Endothelial cell of umbilical vein (primary cell): ENCODE measurements around the gene ACTL10. TPM values are rescaled to one million over a fixed set of nuclear protein-coding genes. Genes with fewer than 3 reads are reported as not detected.

Experiments
- Bru-seq: library from RNA; stranded (reverse); fragments of 400-500 nt; gene quantifications from one replicate; lab custom pipeline; 2021; lab: Mats Ljungman, UMichigan
- BruChase-seq, 2 experiments: library from RNA; stranded (reverse); fragments of 400-500 nt; gene quantifications; one replicate each; lab custom pipeline; 2021; lab: Mats Ljungman, UMichigan
- BruUV-seq: library from RNA; stranded (reverse); fragments of 400-500 nt; replicated peaks from 2 replicates; lab custom pipeline; 2021; lab: Mats Ljungman, UMichigan
- CTCF ChIA-PET: fragments of 300-600, 350-600 bp; sonication (Branson Sonifier 250); formaldehyde crosslinking; loops from one replicate; lab custom pipeline; 2021; ENCODE audit warnings: antibody characterized with exemption, inconsistent platforms; lab: Charles Lee
- POLR2A ChIA-PET: fragments of 300-600, 350-600 bp; sonication (Branson Sonifier 250); formaldehyde crosslinking; loops from one replicate; lab custom pipeline; 2021; ENCODE audit warnings: antibody characterized with exemption, inconsistent platforms; lab: Charles Lee
- DNase-seq: peaks from one replicate; pipeline ENCODE4 v3.0.0-alpha.2; 2011; ENCODE audit warnings: low read depth, low spot score
- FAIRE-seq: peaks from 2 replicates; lab custom pipeline; 2011; peaks lifted over from hg19 to GRCh38; lab: Jason Lieb, UNC
- H2AFZ ChIP-seq: 2 replicates; pipeline ENCODE4 v1.6.0; 2012; ENCODE audit warnings: low read depth, low read length, control low read depth, inconsistent platforms
- H3K27ac ChIP-seq: 2 replicates; pipeline ENCODE4 v1.5.1; 2011; ENCODE audit warnings: low read depth, mild to moderate bottlenecking, control low read depth, low read length, moderate library complexity; ENCODE audit not compliant: insufficient read depth
- H3K27me3 ChIP-seq, 2 experiments: 2 replicates each; pipeline versions ENCODE4 v1.6.0 to v1.6.1; 2011; ENCODE audit warnings: low read length in 2 of 2, mixed read lengths in 1 of 2; ENCODE audit not compliant: control insufficient read depth in 2 of 2, insufficient read depth in 2 of 2
- H3K36me3 ChIP-seq, 2 experiments: 2 replicates in 1 of 2; 3 replicates in 1 of 2; pipeline ENCODE4 v1.5.1; 2011; ENCODE audit warnings: low read length in 2 of 2, mild to moderate bottlenecking in 1 of 2, moderate library complexity in 1 of 2; ENCODE audit not compliant: control insufficient read depth in 2 of 2, insufficient read depth in 2 of 2; ENCODE audit errors: extremely low read depth in 1 of 2
- H3K4me1 ChIP-seq: 3 replicates; pipeline ENCODE4 v1.5.1; 2011; ENCODE audit warnings: mild to moderate bottlenecking, low read length; ENCODE audit not compliant: control insufficient read depth, insufficient read depth; ENCODE audit errors: extremely low read depth
- H3K4me2 ChIP-seq: 2 replicates; pipeline ENCODE4 v1.6.1; 2011; ENCODE audit warnings: low read length, control low read depth, mixed read lengths; ENCODE audit not compliant: insufficient read depth
- H3K4me3 ChIP-seq, 3 experiments: fragments of 200-600 bp in 1 of 3; sonication (generic), shearing (Covaris generic) in 1 of 3; replicated peaks in 1 of 3; 2 replicates each; pipeline ENCODE4 v1.5.1; 2011 to 2016; ENCODE audit warnings: control low read depth in 3 of 3, low read length in 3 of 3, mild to moderate bottlenecking in 2 of 3, inconsistent platforms in 1 of 3, low read depth in 1 of 3, moderate library complexity in 1 of 3; ENCODE audit not compliant: insufficient read depth in 1 of 3
- H3K79me2 ChIP-seq: 2 replicates; pipeline ENCODE4 v1.6.0; 2012; ENCODE audit warnings: low read length, inconsistent platforms; ENCODE audit not compliant: control insufficient read depth, insufficient read depth
- H3K9ac ChIP-seq: replicated peaks from 2 replicates; pipeline ENCODE3; 2011; ENCODE audit warnings: low read length, control low read depth; ENCODE audit not compliant: insufficient read depth; ENCODE audit errors: extremely low read depth
- H3K9me1 ChIP-seq: replicated peaks from 3 replicates; pipeline ENCODE4 v1.6.0; 2011; ENCODE audit warnings: mild to moderate bottlenecking, low read length; ENCODE audit not compliant: control insufficient read depth, insufficient read depth; ENCODE audit errors: extremely low read depth
- H3K9me3 ChIP-seq: replicated peaks from 2 replicates; pipeline ENCODE4 v1.5.1; 2012; ENCODE audit warnings: low read length, inconsistent platforms; ENCODE audit not compliant: control insufficient read depth, insufficient read depth
- H4K20me1 ChIP-seq: replicated peaks from 2 replicates; pipeline ENCODE3; 2011; ENCODE audit warnings: mild to moderate bottlenecking, low read length; ENCODE audit not compliant: control insufficient read depth, insufficient read depth; ENCODE audit errors: extremely low read depth
- JUN ChIP-seq: IDR thresholded peaks from 2 replicates; pipeline ENCODE4 v1.6.1; 2011; ENCODE audit warnings: borderline replicate concordance, low read depth; ENCODE audit not compliant: insufficient read length, insufficient read depth
- POLR2A ChIP-seq: IDR thresholded peaks from 2 replicates; pipeline ENCODE4 v1.6.1; 2012; ENCODE audit warnings: low read depth, mild to moderate bottlenecking, control low read depth, low read length
- POLR2AphosphoS5 ChIP-seq: IDR thresholded peaks from 2 replicates; pipeline ENCODE4 v1.6.1; 2012; ENCODE audit warnings: low read depth, mild to moderate bottlenecking, control low read depth, low read length, moderate library complexity; ENCODE audit not compliant: insufficient read depth
- dilution Hi-C: fragments of 300-500 bp; cut with MboI; formaldehyde crosslinking; loops from one replicate; pipeline ENCODE4 v1.15.0; 2019; ENCODE audit warnings: low sequenced_read_pairs; ENCODE audit not compliant: extremely low pct_ligation_motif_present
- intact Hi-C: fragments of 100-400 bp; cut with micrococcal nuclease; formaldehyde crosslinking; loops from one replicate; pipeline ENCODE4 v1.10.0; 2022
- long read RNA-seq: library from polyadenylated mRNA; stranded (forward); transcript quantifications from one replicate; pipeline ENCODE4 v2.0.0, GENCODE V29; 2021
- polyA minus RNA-seq, 3 experiments: library from RNA; depleted of rRNA, polyadenylated mRNA; stranded (reverse); fragments of >200 nt; gene quantifications; 1 replicate in 1 of 3; 2 replicates in 2 of 3; pipeline ENCODE4 v1.2.3, GENCODE V29; 2011
- polyA plus RNA-seq, 4 experiments: library from polyadenylated mRNA; depleted of rRNA in 3 of 4; stranded (reverse) in 3 of 4; unstranded in 1 of 4; fragments of >200 nt; gene quantifications; 2 replicates each; pipeline versions ENCODE4 v1.2.1 to v1.2.3, GENCODE V29; 2011 to 2012; ENCODE audit warnings: missing spikeins in 1 of 4
- total RNA-seq: library from RNA; stranded (reverse); gene quantifications from 2 replicates; pipeline ENCODE4 v1.2.3, GENCODE V29; 2021
- TF ChIP-seq, protein P1 (sequence below), 2 donors: IDR thresholded peaks; 1 replicate in 1 of 2; 2 replicates in 1 of 2; pipeline ENCODE4 v1.5.1; 2011; ENCODE audit warnings: low read length in 2 of 2, mild to moderate bottlenecking in 2 of 2, moderate library complexity in 2 of 2, control low read depth in 1 of 2, inconsistent platforms in 1 of 2, low read depth in 1 of 2; ENCODE audit not compliant: insufficient read depth in 1 of 2; ENCODE audit errors: extremely low read depth in 1 of 2

Gene ACTL10
- total RNA-seq (0.62 and 1.4 TPM in 2 replicates), polyA plus RNA-seq (0.92 and 1.0 TPM in 2 replicates), polyA minus RNA-seq (0.34 and 0.51 TPM in 2 replicates), Bru-seq, nascent RNA (percentile 29 among the genes with signal in this experiment), BruChase-seq, experiment 1, labeled RNA remaining after a 6-hour chase (percentile 18 among the genes with signal in this experiment), BruChase-seq, experiment 2, labeled RNA remaining after a 2-hour chase (percentile 24 among the genes with signal in this experiment)
- polyA plus RNA-seq (2011; cell fraction: cytosol; rRNA removed), result 0.32 and 0.71 TPM in 2 replicates
- 0.22 and 0.25 TPM in 2 replicates for polyA plus RNA-seq (2011; cell fraction: nucleus; rRNA removed)
- 1.2 and 1.3 TPM in 2 replicates for polyA plus RNA-seq (2012)
- 4.5 TPM for polyA minus RNA-seq (2011; cell fraction: cytosol; rRNA and poly(A)+ RNA removed)
- polyA minus RNA-seq (2011; cell fraction: nucleus; rRNA and poly(A)+ RNA removed), result 0.48 and 1.0 TPM in 2 replicates
- long read RNA-seq, transcript ACTL10-201 (1 exons, 2,028 nt), result major isoform, 5 of 5 reads
- long read RNA-seq, partial matches to known transcripts, result 0 of 5 reads
- long read RNA-seq, other reads (novel, unspliced or antisense), result 0 of 5 reads

DNA sequence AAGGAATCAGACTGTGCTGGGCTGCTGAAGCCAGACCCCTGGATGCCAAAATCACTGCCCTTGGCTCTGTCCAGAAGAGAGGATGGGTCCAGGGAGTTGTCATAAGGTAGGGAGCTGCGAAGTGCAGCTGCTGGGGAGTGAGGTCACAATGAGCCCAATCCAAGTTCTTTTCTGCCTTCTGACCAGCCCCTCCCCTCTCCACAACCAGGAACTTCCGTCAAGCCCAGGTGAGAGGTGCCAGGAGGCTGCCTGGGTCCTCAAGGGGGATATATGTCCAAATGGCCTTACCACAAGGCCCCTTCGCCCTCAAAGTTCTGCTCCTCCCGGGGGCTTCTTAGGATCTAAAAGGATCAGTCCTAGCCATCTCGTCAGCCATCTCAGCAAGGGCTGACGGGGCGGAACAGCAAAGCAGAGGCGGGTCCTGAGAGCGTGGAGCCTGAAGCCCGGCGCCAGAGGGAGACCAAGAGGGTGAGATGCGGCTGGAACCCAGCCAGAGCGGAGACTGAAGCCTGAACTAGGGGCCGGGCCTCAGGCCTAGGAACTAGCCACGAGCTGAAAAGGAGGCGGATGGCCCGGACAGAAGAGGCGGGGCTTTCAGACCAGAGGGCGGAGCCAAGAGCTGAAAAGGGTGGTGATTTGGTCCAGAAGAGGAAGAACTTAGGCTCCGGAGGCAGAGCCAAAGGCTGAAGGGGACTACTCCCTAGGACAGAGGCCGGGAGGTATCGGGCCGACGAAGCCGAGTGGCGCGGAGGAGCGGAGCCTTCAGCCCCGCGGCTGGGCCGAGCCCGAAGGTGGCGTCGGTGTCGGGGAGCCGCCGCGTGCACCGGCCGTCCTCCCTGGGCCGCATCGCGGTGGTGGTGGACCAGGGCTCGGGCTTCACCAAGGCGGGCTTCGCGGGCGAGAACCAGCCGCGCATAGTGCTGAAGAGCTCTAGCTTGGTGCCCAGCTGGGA, at the start of gene ACTL10:
Gene ACTL10, plus strand, starts transcription at position 651 of the 952 bp plus-strand sequence. CDS start 555 bp downstream, outside the sequence.
- Histone ChIP-seq H3K79me2 (no peaks in the 10 kb centered on the region), H3K9me1 (no peaks in the 10 kb centered on the region), H3K36me3 (peaks cover 0 to 2% of the 10 kb centered on the region in 2 experiments), H3K4me2 (peak within 1 kb of the TSS; percentile 26), H3K27me3 (no peaks in the 10 kb centered on the region), H4K20me1 (no peaks in the 10 kb centered on the region), H3K9me3 (no peaks in the 10 kb centered on the region), H3K9ac (peak within 1 kb of the TSS; percentile 7), H2AFZ (peak within 1 kb of the TSS; percentile 57), H3K4me3 (peak within 1 kb of the TSS; percentile 3 to 33 (median 17)), H3K4me1 (peaks cover 23% of the 10 kb centered on the region), H3K27ac (peak within 1 kb of the TSS; percentile 21)
- DNase-seq, result peak; percentile 98
- no TSS peak for BruUV-seq
- intact Hi-C loops (loop anchor here (2.0 to 10.0 kb wide), 3 partner anchors 20 to 401 kb away; partner anchors contain the start of genes E2F1 and RALY), dilution Hi-C loops (no loop called here)
- ChIA-PET CTCF (interaction anchor here (0.6 to 3.3 kb wide), 19 partner anchors 9 to 402 kb away, joined by 3 to 36 read pairs (median 4); partner anchors contain the start of genes CBFA2T2, CDK5RAP1, SNTA1 and ZNF341), POLR2A (interaction anchor here (1.2 kb wide), 1 partner anchor 177 kb away, joined by 3 read pairs; the partner anchor contains the start of gene CBFA2T2)
- peak; percentile 98 for FAIRE-seq
- no peak for TF ChIP-seq JUN
- TF ChIP-seq POLR2AphosphoS5, result peak; percentile 86
- TF ChIP-seq POLR2A, result peak; percentile 87
- TF ChIP-seq, protein P1, sequence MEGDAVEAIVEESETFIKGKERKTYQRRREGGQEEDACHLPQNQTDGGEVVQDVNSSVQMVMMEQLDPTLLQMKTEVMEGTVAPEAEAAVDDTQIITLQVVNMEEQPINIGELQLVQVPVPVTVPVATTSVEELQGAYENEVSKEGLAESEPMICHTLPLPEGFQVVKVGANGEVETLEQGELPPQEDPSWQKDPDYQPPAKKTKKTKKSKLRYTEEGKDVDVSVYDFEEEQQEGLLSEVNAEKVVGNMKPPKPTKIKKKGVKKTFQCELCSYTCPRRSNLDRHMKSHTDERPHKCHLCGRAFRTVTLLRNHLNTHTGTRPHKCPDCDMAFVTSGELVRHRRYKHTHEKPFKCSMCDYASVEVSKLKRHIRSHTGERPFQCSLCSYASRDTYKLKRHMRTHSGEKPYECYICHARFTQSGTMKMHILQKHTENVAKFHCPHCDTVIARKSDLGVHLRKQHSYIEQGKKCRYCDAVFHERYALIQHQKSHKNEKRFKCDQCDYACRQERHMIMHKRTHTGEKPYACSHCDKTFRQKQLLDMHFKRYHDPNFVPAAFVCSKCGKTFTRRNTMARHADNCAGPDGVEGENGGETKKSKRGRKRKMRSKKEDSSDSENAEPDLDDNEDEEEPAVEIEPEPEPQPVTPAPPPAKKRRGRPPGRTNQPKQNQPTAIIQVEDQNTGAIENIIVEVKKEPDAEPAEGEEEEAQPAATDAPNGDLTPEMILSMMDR (IDR thresholded peaks at IDR 0.05; ENCODE audit: extremely low read depth in 1 of 2, insufficient read depth in 1 of 2, low read depth in 1 of 2, low read length in 2 of 2), result peak in 1 of 2 donors; percentile 53
